Activated CD8-positive, alpha-beta memory T cell treated with anti-CD3 and anti-CD28 coated beads, Interleukin-2, amount 50 U/mL, for 1 hour (primary cell): ENCODE results near the gene MIS18A.
"Not testable (repeated sequence)": the region's sequence is repeated elsewhere in the genome, so short reads cannot be mapped to it uniquely, and the experiment has no call there.

ENCODE experiments used
- DNase-seq: peaks from one replicate; pipeline ENCODE4 v3.0.0-alpha.2; 2020; ENCODE audit errors: extremely low read depth

The MIS18A gene, protein sequence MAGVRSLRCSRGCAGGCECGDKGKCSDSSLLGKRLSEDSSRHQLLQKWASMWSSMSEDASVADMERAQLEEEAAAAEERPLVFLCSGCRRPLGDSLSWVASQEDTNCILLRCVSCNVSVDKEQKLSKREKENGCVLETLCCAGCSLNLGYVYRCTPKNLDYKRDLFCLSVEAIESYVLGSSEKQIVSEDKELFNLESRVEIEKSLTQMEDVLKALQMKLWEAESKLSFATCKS

GRCh38 chr21:32278518-32279376, at the start of gene MIS18A:
Gene MIS18A, minus strand, starts transcription at chr21:32279049. Its CDS starts 35 bp downstream, at chr21:32279014.
- peak; percentile 88 for DNase-seq

GRCh38 chr21:32328595-32328994, 49.7 kb upstream of the MIS18A start:
- no peak for DNase-seq

GRCh38 chr21:32325706-32326105, 46.9 kb upstream of the MIS18A start:
- DNase-seq: no peak

DNA sequence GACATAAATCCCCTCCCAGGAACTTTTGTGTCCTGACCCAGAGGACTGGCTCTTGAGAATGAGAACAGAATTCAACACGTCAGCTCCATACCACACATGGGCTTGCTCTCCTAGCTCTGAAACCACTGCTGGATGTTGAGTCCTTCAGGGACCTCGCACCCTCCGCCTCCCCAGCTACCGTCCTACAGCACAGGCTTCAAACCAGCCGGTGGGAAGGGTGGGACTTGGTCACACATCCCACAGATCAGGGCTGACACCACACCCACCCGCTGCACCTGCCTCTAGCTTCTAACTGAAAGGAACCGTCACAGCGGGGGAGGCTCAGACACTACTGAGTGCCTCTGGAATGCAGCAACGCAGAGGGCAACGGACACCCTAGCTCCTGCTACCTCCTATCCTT, 43.8 kb upstream of the MIS18A start:
- DNase-seq: no peak

DNA sequence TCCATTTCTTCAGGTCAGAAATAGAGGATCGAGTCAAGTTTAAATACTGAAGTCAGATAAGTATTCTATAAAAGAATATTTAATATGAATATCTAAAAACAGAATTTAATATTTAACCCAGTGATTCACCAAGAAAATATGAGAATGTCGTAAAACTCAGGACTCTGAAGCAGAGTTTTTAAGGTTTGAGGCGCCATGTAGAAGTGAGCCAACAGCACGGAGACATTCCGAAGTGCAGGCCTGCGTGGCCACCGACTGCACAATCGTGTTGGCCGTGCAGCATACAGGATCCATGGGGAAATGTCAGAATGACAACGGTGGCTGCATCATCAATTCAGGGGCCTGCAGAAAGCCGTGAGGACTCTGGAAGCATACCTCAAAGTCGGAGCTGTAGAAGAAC, 43.3 kb upstream of the MIS18A start:
- no peak for DNase-seq

DNA sequence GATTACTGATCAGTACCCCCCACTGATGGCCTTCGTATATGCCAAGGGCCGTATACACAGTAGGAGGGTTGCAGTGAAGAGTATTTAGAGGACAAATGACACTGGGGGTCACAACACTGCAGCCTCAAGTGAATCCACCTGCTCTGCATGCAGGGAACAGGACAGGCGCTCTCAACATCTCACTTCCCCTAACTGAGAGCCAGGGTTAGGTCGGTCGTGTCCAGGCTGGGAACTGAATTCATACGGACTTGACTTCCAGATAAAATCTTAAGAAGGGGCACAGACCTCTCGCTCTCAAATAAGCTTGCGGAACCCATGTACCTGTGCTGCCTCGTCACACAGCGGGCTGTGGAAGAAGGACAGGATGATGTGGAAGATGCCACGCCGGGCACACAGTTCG, 42.6 kb upstream of the MIS18A start:
- DNase-seq: no peak

- no peak for DNase-seq
These were observed 41.9 kb upstream of the MIS18A start for GRCh38 chr21:32320726-32321125.

GRCh38 chr21:32320059-32320458, 41.2 kb upstream of the MIS18A start:
- no peak for DNase-seq

GRCh38 chr21:32319012-32319411, 40.2 kb upstream of the MIS18A start:
- DNase-seq: no peak

DNA sequence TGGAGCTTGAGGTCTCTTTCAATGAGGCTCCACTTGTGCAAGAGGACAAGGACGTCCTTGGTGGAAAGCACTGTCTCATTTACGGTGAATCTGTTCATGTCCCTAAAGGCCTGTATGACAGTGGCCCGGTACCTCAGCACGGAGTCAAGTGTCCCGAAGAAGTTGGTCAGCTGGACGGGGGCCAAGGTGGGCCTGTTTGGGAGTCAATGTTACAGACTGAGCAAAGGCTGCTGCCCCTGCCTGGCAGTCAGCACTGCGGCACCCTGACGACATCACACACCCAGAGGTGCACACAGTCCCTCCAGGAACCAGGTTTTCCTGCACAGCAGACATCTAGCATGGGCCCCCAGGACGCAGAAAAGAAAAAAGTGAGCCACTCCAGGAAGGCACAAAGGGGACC, 38.9 kb upstream of the MIS18A start:
- DNase-seq: no peak

DNA sequence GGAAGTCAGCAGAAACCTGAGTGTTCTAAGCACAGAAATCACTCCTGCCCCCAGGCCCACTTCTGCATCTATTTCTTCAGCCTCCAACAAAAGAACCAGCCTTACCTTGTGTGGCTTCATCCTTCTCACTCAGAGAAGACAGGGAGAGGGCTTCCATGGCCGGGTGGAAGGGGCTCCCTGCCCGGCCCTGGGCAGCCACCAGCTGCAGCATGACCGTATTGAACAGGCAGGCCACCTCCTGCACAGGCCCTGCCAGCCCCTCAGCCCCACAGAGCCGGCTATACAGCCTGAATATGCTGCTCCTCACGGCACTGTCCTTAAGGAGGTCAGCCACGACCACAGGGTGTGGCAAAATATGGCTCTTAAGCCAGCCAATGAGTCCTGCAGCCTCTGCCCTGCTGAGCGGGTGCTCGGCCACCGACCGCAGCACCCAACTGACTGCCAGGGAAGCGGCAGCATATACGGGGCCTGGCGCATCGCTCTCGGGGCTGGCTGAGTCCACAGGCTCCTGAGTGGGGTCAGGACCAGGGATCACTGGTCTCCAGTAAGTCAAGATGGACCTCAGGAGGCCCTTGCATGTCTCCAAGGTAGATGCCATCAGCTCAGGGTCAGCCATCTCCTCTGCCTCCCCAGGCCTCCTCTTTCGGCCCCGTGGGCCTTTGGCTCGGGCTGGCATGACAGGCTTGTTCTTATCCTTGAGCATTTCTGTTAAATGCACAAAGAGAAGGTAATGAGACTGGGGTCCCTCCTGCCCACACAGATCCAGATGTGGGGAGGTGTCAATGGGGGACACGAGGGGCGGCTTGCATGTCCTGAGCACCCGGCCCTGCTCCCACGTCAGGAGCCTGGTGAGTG, 37.7 kb upstream of the MIS18A start:
- no peak for DNase-seq

DNA sequence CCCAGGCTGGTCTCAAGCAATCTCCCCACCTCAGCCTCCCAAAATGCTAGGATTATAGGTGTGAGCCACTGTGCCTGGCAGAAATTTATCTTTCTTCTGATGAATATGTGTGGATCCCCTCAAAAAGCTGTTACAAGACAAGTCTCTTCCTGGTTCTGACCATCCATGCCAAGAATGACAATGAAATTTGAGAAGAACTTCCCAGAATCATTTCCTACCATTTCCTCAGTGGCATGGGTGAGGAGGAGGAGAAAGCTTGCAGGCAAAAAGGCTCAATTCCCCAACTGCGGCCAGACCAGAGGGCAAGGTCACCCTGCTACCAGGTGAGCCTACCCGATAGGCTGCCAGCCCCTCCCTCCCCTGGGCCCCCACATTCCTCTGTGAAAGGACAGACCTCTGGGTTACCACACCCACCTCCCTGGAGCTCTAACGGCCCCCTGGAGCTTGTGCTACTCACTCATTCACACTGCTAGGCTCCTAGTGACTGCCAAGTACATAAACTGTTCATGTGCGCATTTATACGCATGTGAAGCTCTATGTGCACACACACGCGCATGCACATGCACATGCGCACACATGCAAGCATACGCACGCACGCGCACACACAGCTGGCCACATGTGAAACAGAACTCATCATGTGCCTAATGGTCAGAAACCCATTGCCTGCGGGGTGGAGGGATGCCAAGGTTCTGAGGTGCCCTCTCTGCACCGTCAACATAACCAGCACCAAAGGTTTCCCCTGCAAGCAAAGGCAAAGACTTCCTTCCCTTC, 36.8 kb upstream of the MIS18A start:
- DNase-seq: no peak

DNA sequence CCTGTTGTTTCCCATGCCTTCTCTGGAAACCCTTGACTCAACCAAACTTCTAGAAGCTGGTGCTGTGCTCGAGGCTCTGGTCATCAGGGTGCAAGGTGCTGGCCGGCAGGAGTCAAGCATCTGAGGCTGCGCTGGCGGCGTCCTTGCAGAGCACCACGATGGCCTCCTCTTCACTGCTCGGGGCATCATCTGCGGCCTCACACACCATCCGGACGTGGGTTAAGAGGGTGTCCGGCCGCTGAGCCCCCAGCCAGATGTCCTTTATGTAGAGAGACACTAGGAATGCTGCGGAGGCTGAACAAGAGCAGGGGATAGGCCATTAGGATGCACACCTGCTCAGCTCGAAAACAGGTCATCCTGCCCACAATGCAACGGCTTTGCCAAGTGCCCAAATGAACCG, 36.0 kb upstream of the MIS18A start:
- no peak for DNase-seq

- DNase-seq: no peak
These were observed 34.1 kb upstream of the MIS18A start for GRCh38 chr21:32312976-32313375.

- no peak for DNase-seq
These were observed 33.5 kb upstream of the MIS18A start for GRCh38 chr21:32312326-32312725.

GRCh38 chr21:32311621-32312020, 32.8 kb upstream of the MIS18A start:
- DNase-seq: no peak

DNA sequence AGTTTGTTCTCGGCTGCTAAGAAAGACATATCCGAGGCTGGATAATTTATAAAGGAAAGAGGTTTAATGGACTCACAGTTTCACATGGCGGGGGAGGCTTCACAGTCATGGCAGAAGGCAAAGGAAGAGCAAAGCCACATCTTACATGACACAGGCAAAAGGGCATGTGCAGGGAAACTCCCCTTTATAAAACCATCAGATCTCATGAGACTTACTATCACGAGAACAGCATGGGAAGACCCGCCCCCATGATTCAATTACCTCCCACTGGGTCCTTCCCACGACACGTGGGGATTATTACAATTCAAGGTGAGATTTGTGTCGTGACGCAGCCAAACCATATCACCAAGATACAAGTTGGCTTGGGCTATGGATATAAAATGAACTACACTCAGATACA, 32.1 kb upstream of the MIS18A start:
- not testable (repeated sequence) for DNase-seq

GRCh38 chr21:32309906-32310460, 31.1 kb upstream of the MIS18A start:
- DNase-seq: no peak

DNA sequence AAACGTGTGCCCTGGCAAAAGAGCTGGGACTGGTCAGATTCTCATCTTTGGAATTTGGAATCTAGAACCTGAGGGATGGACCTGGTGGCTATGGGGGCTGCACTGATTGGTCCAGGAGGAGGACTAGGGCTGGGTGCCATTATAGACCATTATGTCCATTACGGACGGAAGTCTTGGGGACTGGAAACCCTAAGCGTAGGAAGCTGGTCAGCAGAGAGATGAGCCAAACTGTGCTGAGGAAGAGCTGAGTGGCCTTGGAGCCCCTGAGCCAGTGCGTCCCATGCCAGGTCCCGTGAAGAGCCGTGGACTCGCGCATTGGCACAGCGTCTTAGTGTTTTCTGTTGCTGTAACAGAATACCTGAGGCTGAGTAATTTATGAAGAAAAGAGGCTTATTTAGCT, 29.8 kb upstream of the MIS18A start:
- no peak for DNase-seq

DNA sequence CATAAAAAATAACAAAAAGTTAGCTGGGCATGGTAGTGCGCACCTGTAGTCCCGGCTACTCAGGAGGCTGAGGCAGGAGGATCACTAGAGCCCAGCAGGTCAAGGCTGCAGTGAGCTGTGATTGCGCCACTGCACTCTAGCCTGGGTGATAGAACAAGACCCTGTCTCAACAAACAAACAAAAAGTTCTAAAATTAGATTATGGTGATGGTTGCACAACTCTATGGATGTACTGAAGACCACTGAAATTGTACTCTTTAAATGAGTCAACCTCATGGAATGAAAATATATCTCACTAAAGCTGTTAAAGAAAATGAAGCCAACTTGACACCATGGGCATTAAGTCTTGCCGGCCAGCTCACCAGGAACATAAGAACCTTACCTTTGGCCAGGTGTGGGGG, 28.9 kb upstream of the MIS18A start:
- DNase-seq: no peak

- no peak for DNase-seq
These were observed 27.4 kb upstream of the MIS18A start for GRCh38 chr21:32306021-32306780.
